GM19395 (cell line): Measurements from ENCODE around the gene ZCWPW1.
"Not testable (repeated sequence)": the region's sequence is repeated elsewhere in the genome, so short reads cannot be mapped to it uniquely, and the experiment has no call there.

Experiments used
- ATAC-seq: cut with Tn5 transposase; IDR thresholded peaks from one replicate; pipeline ENCODE4 v1.9.1; 2021; ENCODE audit warnings: mild to moderate bottlenecking, moderate library complexity; ENCODE audit not compliant: unreplicated experiment

The ZCWPW1 gene

GRCh38 chr7:100356416-100357068 lies 72.0 kb downstream of the ZCWPW1 start:
- ATAC-seq: no peak

GRCh38 chr7:100353685-100354330 lies 74.7 kb downstream of the ZCWPW1 start:
- ATAC-seq: no peak

GRCh38 chr7:100352984-100353684 lies 75.4 kb downstream of the ZCWPW1 start:
- ATAC-seq: no peak

- not testable (repeated sequence) for ATAC-seq
Measured at GRCh38 chr7:100352230-100352781, 76.2 kb downstream of the ZCWPW1 start.

- no peak for ATAC-seq
Measured at GRCh38 chr7:100351657-100352058, 76.8 kb downstream of the ZCWPW1 start.
